ENCODE results near the gene OLA1. TPM values are rescaled to one million over a fixed set of nuclear protein-coding genes. Genes with fewer than 3 reads are reported as not detected.

OLA1 gene
- 10 to 100 TPM in 3 of 4 donors, 1 to 10 TPM in 1; 8.5 to 68.2 (median 43.2) TPM for total RNA-seq

DNA sequence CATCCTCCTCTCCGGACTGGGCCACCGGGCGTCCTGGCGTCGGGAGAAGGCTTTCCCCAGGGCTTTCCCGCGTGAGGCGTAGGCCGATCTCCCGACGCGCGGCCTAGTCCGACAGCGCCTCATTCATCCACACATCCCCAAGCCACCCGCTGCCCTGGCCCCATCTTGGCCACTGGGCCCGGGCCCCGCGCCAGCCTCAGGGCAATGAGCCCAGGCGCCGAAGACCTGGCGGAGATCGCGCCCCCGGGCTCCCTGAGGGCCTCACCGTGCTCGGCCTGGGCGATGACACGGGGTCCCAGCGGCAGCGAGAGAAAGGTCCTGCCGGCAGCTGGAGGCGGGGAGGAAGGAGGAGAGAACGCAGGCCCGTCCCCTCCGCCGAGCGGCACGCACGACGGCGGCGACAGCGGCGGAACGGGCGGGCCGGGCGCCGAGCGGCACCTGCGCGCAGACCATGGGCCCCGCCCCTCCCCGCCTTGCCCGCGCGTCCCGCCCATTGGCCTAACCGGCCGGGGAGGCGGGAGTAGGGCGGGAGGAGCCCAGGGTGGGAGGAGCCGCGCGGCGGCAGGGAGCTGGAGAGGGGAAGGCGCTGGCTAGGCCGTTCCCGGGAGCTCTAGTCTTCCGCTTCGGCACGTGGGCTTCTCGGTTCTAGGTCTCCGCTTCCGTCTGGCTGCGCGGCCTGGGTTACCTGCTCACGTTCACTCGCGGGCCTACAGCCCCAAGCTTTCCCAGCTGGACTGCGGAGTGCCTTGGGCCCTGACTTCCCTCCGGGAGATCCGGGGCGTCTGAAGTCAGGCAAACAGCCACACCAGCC is at the start of gene OLA1:
TSS of gene OLA1 (minus strand) at position 346 of the 811 bp plus-strand sequence. CDS start 1,717 bp downstream, outside the sequence.
- no peaks in the 10 kb centered on the region for H3K27me3 ChIP-seq
- no peaks in the 10 kb centered on the region for H3K9me3 ChIP-seq
- peak; percentile 88 to 92 for DNase-seq
- no peaks in the 10 kb centered on the region for H3K36me3 ChIP-seq
- intact Hi-C loops (cut with DNase I; ENCODE audit: low total_unique reads), result no loop called here
- H3K4me1 ChIP-seq, result no peaks in the 10 kb centered on the region
- peak within 1 kb of the TSS; percentile 69 to 84 for H3K27ac ChIP-seq
- H3K4me3 ChIP-seq, result peak within 1 kb of the TSS; percentile 64 to 78
- TF ChIP-seq, protein P1, sequence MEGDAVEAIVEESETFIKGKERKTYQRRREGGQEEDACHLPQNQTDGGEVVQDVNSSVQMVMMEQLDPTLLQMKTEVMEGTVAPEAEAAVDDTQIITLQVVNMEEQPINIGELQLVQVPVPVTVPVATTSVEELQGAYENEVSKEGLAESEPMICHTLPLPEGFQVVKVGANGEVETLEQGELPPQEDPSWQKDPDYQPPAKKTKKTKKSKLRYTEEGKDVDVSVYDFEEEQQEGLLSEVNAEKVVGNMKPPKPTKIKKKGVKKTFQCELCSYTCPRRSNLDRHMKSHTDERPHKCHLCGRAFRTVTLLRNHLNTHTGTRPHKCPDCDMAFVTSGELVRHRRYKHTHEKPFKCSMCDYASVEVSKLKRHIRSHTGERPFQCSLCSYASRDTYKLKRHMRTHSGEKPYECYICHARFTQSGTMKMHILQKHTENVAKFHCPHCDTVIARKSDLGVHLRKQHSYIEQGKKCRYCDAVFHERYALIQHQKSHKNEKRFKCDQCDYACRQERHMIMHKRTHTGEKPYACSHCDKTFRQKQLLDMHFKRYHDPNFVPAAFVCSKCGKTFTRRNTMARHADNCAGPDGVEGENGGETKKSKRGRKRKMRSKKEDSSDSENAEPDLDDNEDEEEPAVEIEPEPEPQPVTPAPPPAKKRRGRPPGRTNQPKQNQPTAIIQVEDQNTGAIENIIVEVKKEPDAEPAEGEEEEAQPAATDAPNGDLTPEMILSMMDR (IDR thresholded peaks at IDR 0.05), result peak in 2 of 4 experiments; percentile 11 to 21
- peak; percentile 50 to 86 for TF ChIP-seq POLR2A (IDR thresholded peaks at IDR 0.05)

DNA sequence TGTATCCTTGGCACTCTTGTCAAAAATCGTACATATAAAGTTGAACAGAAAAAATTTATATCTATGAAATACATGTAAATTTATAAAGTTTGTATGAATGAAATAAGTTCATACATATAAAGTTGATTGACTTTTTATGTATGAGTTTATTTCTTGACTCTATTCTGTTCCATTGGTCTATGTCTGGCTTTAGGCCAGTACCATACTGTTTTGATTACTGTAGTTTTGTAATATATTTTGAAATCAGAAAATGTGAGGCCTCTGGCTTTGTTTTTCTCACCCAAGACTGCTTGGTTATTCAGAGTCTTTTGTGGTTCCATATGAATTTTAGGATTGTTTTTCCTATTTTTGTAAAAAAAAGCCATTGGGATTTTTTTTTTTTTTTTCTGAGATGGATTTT is 44.6 kb upstream of the OLA1 start:
- no peak overlapping the region for H3K4me3 ChIP-seq
- intact Hi-C loops (cut with DNase I; ENCODE audit: low total_unique reads), result no loop called here
- H3K27ac ChIP-seq, result no peak overlapping the region
- no peaks in the 10 kb centered on the region for H3K9me3 ChIP-seq
- DNase-seq, result no peak
- no peaks in the 10 kb centered on the region for H3K27me3 ChIP-seq
- H3K36me3 ChIP-seq, result no peaks in the 10 kb centered on the region
- TF ChIP-seq POLR2A (IDR thresholded peaks at IDR 0.05), result no peak
- TF ChIP-seq, protein P1 (IDR thresholded peaks at IDR 0.05), result no peak
- H3K4me1 ChIP-seq, result no peaks in the 10 kb centered on the region

DNA sequence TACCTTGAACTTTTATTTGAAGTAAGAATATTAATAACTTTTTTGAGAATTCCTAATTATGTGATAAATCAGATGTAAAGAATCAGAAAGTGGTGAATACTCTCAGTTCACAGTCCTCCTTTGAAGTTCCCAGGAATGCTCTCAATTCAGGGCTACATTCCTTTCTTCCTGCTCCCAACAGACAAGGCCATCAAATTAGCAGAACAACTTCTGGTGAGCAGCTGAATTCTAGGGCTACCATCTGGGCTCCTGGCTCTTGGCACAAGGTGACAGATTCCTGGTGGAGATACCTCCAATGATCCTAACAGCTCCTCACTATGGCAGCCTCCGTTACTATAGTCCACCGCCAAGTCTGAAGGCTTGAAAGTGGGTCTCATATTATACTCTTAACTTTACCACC is 37.8 kb upstream of the OLA1 start:
- Histone ChIP-seq H3K36me3 (no peaks in the 10 kb centered on the region), H3K27me3 (peaks cover 0 to 6% of the 10 kb centered on the region in 2 donors), H3K4me3 (no peak overlapping the region), H3K9me3 (no peaks in the 10 kb centered on the region), H3K4me1 (no peaks in the 10 kb centered on the region), H3K27ac (no peak overlapping the region)
- TF ChIP-seq, protein P1 (IDR thresholded peaks at IDR 0.05), result no peak
- TF ChIP-seq POLR2A (IDR thresholded peaks at IDR 0.05), result no peak
- DNase-seq, result no peak
- intact Hi-C loops (cut with DNase I; ENCODE audit: low total_unique reads), result no loop called here

DNA sequence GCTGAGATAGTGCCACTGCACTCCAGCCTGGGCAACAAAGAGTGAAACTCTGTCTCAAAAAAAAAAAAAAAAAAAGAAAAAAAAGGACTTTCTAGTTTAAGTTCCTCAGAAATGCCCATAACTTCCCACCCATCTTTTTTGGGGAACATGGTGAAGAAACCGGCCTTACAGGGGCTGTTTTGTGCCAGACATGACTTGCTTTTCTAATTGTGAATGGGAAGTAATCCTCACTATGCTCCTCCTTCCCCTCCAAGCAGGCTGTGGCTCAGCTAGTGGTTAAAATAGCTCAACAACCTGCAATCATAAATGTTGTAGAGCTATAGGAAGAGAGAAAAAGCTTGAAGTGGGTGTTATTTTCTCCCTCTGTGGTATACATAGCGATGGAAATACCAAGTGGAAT is 34.1 kb upstream of the OLA1 start:
- Histone ChIP-seq H3K36me3 (no peaks in the 10 kb centered on the region), H3K9me3 (no peaks in the 10 kb centered on the region), H3K4me1 (no peaks in the 10 kb centered on the region), H3K4me3 (no peak overlapping the region), H3K27ac (no peak overlapping the region), H3K27me3 (peaks cover 0 to 6% of the 10 kb centered on the region in 2 donors)
- DNase-seq, result no peak
- intact Hi-C loops (cut with DNase I; ENCODE audit: low total_unique reads), result no loop called here
- TF ChIP-seq, protein P1 (IDR thresholded peaks at IDR 0.05), result no peak
- TF ChIP-seq POLR2A (IDR thresholded peaks at IDR 0.05), result no peak

DNA sequence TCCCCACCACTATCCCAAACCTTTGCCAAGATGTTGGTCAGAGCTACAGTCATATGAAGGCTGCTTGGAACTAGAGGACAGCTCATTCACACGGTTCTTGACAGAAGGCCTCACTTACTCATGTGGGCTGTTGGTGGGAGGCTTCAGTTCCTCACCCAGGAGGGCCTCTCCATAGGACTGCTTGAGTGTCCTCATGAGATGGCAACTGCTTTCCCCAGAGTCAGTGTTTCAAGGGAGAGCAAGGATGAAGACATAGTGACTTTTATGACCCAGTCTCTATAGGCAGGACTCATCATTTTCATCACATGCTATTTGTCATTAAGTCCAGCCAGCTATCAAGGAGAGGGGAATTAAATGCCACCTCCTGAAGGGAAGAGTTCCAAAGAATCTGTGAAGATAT is 33.4 kb upstream of the OLA1 start:
- Histone ChIP-seq H3K36me3 (no peaks in the 10 kb centered on the region), H3K4me1 (no peaks in the 10 kb centered on the region), H3K9me3 (no peaks in the 10 kb centered on the region), H3K27ac (no peak overlapping the region), H3K4me3 (no peak overlapping the region), H3K27me3 (peaks cover 0 to 6% of the 10 kb centered on the region in 2 donors)
- intact Hi-C loops (cut with DNase I; ENCODE audit: low total_unique reads), result no loop called here
- no peak for DNase-seq
- no peak for TF ChIP-seq POLR2A (IDR thresholded peaks at IDR 0.05)
- TF ChIP-seq, protein P1 (IDR thresholded peaks at IDR 0.05), result no peak

All from uterus (tissue), 4 donors.